Suprapubic skin (tissue), 3 donors: ENCODE measurements around the gene CDYL2.

Source experiments
- CTCF ChIP-seq, 2 donors: fragments of 200-600 bp in 1 of 2; fragments of 450-650 bp in 1 of 2; sonication (generic) in 1 of 2; IDR thresholded peaks; one replicate each; pipeline ENCODE4 v1.5.1; 2016 to 2019; ENCODE audit warnings: antibody characterized with exemption in 2 of 2, mild to moderate bottlenecking in 1 of 2, moderate library complexity in 1 of 2
- POLR2A ChIP-seq, 2 donors: fragments of 450-650 bp; IDR thresholded peaks; one replicate each; pipeline ENCODE4 v1.6.1; 2017; ENCODE audit warnings: antibody characterized with exemption in 2 of 2, mild to moderate bottlenecking in 2 of 2, moderate library complexity in 2 of 2

GRCh38 chr16:80708823-80709222, 95.6 kb downstream of the CDYL2 start:
- TF ChIP-seq CTCF (IDR thresholded peaks at IDR 0.05) (no peak), POLR2A (IDR thresholded peaks at IDR 0.05) (no peak)
